Measurements from ENCODE around the gene PXYLP1. TPM values are rescaled to one million over a fixed set of nuclear protein-coding genes. Genes with fewer than 3 reads are reported as not detected.

The PXYLP1 gene
- total RNA-seq, 1 experiment from 2014 or later = 9.7 TPM

Other genes with a start within 250 kb of the PXYLP1 start
- gene SPSB4, start 180.5 kb upstream of the PXYLP1 start, total RNA-seq (2014; rRNA removed; shearing (Covaris generic)) = not detected in 2 replicates
- 22.9 and 23.1 TPM in 2 replicates for gene ZBTB38, start 136.7 kb downstream of the PXYLP1 start, total RNA-seq (2014; rRNA removed; shearing (Covaris generic))